Esophagus mucosa (tissue), 1 donor: ENCODE data around the gene KRT6C. TPM values are rescaled to one million over a fixed set of nuclear protein-coding genes. Genes with fewer than 3 reads are reported as not detected.
"Not testable (repeated sequence)": the region's sequence is repeated elsewhere in the genome, so short reads cannot be mapped to it uniquely, and the experiment has no call there.

Experiments
- ATAC-seq: fragments of 200-7000 bp; cut with Tn5 transposase; one replicate; pipeline ENCODE4 v1.9.1; 2020
- total RNA-seq: library from RNA; stranded (reverse); gene quantifications from one replicate; pipeline ENCODE4 v1.2.4, GENCODE V29; 2023
- donor health status: DM: yes; HTN: yes; CAD: no.

Gene KRT6C
- total RNA-seq, 1 donor from 2014 or later = 2,886 TPM

DNA sequence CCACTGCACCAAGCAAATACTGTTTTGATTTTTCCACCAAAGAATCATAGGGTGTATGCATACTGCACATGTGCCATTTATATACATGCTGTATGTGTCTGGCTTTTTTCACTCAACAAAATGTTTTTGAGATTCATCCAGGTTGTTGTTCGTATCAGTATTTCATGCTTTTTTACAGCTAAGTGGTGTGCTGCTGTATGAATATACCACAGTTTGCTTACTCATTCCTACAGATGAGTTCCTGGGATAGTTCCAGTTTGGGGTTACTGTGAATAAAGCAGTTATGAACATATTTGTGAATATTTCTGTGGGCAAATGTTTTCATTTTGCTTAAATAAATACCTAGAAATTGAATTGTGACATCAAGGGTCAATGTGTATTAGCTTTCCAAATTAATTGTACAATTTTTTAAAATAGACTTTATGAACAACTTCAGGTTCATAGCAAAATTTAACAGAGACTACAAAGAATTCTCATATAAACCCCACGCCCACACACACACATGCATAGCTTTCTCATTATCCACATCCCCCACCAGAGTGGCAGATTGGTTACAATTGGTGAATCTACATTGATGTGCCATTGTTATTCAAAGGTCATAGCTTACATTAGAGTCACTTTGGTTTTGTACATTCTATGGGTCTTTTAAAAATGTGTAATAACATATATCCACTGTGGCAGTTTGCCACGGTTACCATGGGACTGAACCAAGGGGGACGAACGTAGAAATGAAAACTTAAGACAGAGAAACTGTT is 26.4 kb upstream of the KRT6C start:
- no peak for ATAC-seq

GRCh38 chr12:52498946-52499345 is 25.3 kb upstream of the KRT6C start:
- no peak for ATAC-seq

GRCh38 chr12:52497975-52498374 is 24.4 kb upstream of the KRT6C start:
- no peak for ATAC-seq

DNA sequence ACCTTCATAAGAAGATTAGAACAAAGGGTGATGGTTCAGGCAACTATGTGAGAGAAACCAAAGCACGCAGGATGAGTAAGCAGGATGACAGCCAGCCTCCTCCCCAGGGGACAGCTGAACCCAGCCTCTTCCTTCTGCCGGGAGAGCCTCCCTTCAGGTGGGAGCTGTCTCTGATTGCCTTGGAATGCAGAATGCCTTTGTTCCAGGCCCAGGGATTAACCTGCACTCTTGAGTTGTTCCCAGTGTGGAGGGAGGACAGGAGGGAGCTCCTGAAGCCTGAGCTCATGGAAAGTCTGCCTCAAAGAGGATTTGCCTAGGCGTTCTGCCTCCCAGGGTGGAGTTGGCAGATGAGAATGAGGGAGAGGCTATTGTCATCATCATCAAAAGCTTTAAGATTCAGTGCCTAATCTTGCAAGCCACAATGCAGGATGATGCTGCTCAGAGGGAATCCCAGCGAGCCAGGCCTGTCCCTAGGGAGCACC is 23.0 kb upstream of the KRT6C start:
- ATAC-seq = peak; percentile 27

GRCh38 chr12:52496054-52496453 is 22.4 kb upstream of the KRT6C start:
- ATAC-seq = no peak

DNA sequence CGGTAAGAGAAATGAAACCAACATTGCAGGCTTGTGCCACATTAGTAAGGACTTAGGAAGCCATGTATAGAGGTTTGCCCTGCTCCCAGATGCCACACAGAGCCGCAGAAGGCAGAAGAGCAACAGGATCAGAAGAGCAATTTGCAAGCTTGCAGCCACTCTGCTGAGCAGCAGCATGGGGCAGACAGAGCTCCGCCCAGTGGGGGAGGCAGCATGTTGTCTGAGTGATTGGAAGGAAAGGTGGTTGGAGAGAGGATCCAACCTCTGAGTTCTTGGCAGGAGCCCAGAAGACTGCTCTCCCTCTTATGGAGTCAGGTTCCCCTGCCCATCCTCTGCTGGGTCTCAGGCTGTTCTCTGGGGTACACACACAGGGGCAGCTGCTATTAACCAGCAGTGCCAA is 21.8 kb upstream of the KRT6C start:
- peak; percentile 4 for ATAC-seq

DNA sequence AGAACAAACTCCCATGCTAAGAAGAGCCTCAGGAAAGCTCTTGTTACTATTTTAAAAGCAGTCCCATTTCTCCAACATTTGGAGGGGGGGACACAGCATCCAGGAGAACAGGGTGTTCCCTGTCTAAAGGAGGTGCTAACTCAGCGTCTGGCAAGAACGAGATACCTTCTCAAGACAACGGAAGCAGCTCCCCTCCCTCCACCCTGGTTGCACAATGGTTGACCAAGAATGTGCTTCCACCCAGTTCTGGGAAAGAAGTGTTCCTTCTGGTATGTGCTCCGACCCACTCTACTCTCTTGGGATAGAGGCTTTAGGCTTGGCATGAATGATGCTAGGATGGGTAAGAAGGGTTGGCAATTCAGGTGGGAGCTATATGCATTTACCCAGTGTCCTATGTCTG is 20.9 kb upstream of the KRT6C start:
- peak; percentile 26 for ATAC-seq

- no peak for ATAC-seq
Measured at GRCh38 chr12:52494100-52494499, 20.5 kb upstream of the KRT6C start.

DNA sequence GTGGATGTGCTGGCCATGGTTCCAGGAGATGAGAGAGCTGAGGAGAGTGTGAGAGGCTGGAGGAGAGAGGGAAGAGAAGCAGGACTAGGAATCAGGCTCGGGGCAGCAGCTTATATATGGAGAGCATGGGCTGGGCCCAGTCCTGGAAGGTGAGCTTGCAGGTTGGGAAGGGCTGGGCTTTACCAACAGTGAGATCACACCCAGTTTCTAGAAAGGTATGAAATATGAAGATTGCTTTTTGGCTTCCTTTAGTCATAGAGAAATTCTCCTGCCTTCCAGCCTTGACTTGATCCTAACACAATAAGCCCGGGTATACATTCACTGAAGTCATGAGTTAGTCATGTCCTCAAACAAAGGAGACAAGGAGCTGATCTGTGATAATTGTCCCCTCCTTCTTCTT is 19.6 kb upstream of the KRT6C start, which contains the start of gene KRT6A:
TSS of gene KRT6A (minus strand) at position 86 of the 400 bp plus-strand sequence. CDS start at position 17, 69 bp downstream.
- peak; percentile 62 for ATAC-seq

- ATAC-seq = not testable (repeated sequence)
Measured at GRCh38 chr12:52492405-52492804, 18.8 kb upstream of the KRT6C start.

DNA sequence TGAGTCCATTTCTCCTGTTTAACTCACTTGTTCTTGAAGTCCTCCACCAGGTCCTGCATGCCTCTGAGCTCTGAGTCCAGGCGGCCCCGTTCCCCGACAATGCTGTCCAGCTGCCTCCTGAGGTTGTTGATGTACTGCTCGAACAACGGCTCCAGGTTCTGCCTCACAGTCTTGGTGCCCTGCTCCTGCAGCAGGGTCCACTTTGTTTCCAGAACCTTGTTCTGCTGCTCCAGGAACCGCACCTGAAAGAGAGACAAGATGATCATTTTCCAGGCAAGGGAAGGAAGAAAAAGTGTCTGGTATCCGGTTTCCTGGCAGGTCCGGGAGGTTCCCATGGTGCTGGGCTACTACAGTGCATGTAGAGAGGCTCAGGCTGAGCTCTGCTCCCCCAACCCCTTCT is 17.9 kb upstream of the KRT6C start:
- not testable (repeated sequence) for ATAC-seq

GRCh38 chr12:52488736-52489135 is 15.1 kb upstream of the KRT6C start:
- ATAC-seq = peak; percentile 1

DNA sequence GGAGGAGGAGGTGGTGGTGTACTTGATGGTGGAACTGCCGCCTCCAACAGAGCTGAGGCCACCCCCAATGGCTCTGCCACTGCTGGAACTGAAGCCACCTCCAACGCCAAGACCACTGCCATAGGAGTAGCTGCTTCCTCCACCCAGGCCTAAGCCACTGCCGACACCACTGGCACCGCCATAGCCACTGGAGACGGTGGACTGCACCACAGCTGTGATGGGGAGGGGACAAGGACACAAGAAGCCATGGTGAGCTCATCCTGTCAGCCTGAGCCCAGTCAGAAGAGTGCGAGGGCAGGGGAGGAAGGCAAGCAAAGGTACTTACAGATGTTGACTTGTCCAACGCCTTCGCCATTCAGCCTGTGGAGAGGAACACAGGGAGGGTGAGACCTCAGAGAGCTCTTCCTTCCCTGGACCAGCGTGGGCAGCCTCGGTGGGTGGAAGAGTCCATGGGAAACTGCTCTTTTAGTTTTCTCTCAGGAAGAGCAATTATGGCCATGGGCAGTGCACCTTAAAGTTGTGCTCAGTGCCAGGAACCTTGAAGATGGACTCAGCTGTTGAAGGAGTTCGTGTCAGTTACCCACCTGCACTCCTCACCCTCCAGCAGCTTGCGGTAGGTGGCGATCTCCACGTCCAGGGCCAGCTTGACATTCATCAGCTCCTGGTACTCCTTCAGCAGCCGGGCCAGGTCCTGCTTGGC is 14.3 kb upstream of the KRT6C start:
- ATAC-seq = peak; percentile 12

DNA sequence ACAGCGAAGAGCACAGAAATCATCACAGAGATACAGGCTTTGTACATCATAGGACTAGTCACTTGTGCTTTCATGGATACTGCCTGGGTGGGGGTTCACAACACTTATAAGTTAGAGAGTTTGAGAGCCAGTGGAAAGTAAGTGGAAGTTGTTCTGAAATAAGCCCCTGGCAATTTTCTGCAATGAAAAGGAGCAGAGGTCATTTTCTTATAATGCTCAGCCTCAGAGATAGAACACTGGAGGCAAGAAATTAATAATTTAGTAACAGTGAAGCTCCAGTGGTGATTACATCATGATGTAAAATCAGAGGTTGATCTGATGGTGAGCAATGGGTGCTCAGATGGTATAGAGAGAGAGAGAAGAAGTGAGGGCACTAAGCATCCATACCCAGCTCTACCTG is 13.6 kb upstream of the KRT6C start:
- ATAC-seq = peak; percentile 3

- ATAC-seq = peak; percentile 3
Measured at GRCh38 chr12:52486166-52487105, 12.8 kb upstream of the KRT6C start.

- ATAC-seq = no peak
Measured at GRCh38 chr12:52480073-52480472, 6.5 kb upstream of the KRT6C start.

DNA sequence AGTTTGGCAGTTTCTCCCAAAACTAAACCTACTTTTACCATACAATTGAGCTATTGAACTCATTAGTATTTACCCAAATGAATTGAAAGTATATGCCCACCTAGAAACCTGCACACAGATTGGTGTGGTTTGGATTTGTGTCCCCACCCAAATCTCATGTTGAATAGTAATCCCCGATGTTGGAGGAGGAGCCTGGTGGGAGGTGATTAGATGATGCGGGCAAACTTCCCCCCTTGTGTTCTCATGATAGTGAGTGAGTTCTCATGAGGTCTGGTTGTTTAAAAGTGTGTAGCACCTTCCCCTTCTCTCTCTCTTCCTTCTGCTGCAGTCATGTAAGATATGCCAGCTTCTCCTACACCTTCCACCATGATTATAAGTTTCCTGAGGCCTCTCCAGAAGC is 4.0 kb upstream of the KRT6C start:
- ATAC-seq = no peak

- ATAC-seq = no peak
Measured at GRCh38 chr12:52474212-52474611, 607 bp upstream of the KRT6C start.

DNA sequence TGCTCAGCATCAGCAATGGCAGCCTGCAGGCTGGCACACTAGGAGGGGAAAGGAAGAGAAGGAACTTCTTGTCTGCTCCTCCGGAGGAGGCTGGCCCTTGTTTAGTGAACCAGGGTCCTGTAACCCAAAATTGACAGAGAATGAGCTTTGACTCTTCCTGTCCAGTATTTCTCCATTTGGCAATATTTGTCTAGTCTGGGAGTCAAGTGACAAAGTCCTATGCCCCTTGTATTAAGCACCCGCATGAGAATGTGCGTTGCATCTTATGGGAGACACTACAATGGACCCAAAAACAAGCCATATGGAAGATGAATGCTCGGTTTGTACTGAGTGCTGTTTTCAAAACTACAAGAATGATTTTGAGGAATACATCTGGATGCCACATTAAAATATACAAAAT is 3.8 kb downstream of the KRT6C start:
- no peak for ATAC-seq

DNA sequence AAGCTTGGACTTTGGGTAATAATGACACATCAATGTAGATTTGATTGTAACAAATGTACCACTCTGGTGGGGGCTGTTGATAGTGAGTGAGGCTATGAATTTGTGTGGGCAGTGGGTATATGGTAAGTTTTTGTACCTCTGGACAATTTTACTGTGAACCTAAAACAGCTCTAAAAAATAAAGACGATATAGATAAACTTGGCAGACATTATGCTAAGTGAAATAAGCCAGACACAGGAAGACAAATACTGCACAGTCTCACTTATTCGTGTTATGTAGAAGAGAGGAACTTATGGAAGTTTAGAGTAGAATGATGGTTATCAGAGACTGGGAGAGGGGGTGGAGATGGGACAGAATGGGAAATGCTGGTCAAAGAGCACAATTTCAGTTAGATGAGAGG is 8.7 kb downstream of the KRT6C start:
- ATAC-seq = no peak

- no peak for ATAC-seq
Measured at GRCh38 chr12:52461693-52462092, 11.9 kb downstream of the KRT6C start.

DNA sequence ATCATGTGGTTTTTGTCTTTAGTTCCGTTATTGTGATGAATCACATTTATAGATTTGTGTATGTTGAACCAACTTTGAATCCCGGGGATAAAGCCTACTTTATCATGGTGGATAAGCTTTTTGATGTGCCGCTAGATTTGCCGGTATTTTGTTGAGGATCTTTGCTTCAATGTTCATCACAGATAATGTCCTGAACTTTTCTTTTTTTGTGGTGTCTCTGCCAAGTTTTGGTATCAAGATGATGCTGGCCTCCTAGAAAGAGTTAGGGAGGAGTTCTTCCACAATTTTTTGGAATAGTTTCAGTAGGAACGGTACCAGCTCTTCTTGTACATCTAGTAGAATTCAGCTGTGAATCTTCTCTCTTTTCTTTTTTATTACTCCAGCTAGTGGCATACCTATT is 14.7 kb downstream of the KRT6C start:
- ATAC-seq = no peak

DNA sequence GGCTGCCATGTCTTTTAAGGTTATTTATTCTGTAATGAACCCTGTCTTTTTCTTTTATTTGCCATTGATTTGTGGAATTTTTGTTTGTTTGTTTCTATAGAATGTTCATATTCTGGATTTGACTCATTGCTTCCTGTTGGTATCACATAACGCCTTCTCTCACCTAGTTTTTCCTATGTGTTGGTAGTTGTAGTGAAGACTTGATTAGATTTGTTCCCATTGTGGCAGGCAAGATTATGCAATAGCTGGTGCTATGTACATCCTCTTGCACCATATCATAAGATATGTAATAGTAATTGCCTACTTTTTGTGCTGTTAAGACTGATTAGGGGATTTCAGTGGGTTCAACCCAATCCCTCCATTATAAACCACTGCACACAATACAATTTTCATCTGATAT is 17.8 kb downstream of the KRT6C start:
- ATAC-seq = no peak
